GM23338 (cell line): Measurements from ENCODE around the gene ARL8B.

Source experiments
- CREB1 ChIP-seq: fragments of 250-450 bp; sonication (Bioruptor Pico); IDR thresholded peaks from 2 replicates; pipeline ENCODE4 v1.5.0; 2020; ENCODE audit warnings: low read depth, mild to moderate bottlenecking, moderate library complexity
- CTCF ChIP-seq, 2 experiments: fragments of 200-600 bp in 1 of 2; sonication (generic) in 1 of 2; conservative IDR thresholded peaks; 2 replicates each; pipeline versions ENCODE4 v1.5.1 to v1.6.1; 2016 to 2017; ENCODE audit warnings: antibody characterized with exemption in 2 of 2, low read depth in 2 of 2, mild to moderate bottlenecking in 2 of 2, moderate library complexity in 1 of 2
- EZH2 ChIP-seq: fragments of 200-600 bp; sonication (generic); IDR thresholded peaks from one replicate; pipeline ENCODE4 v1.8.0; 2017; ENCODE audit warnings: antibody characterized with exemption, mild to moderate bottlenecking, low read depth; ENCODE audit not compliant: unreplicated experiment
- EZH2phosphoT487 ChIP-seq: fragments of 200-600 bp; sonication (generic); IDR thresholded peaks from one replicate; pipeline ENCODE4 v1.8.1; 2018; ENCODE audit warnings: antibody characterized with exemption; ENCODE audit not compliant: unreplicated experiment
- POLR2AphosphoS5 ChIP-seq: IDR thresholded peaks from 2 replicates; pipeline ENCODE4 v1.6.1; 2016; ENCODE audit warnings: antibody characterized with exemption, low read depth
- STAT1 ChIP-seq: IDR thresholded peaks from one replicate; pipeline ENCODE4 v1.6.1; 2016; ENCODE audit warnings: antibody characterized with exemption; ENCODE audit not compliant: unreplicated experiment
- TF ChIP-seq, protein P1 (sequence below): IDR thresholded peaks from one replicate; pipeline ENCODE4 v1.6.1; 2018; ENCODE audit warnings: antibody characterized with exemption; ENCODE audit not compliant: unreplicated experiment

DNA sequence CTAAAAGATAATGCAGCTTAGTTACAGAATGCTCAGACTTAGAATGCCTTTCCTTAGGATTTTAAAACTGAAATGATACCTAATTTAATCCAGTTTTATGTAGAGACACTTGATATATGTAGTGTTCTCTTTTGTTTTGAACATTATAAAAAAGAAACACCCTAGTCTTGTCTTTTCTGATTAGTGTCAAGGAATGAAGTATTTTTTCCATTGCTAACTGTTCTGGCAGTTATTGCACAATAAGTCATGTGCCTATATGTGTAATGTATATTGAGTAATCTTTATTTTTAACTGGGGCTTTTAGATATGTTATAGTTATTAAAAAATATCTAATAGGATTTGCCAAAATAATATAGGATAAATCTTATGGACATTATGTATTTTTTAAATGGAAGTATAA lies 4.5 kb downstream of the ARL8B start:
- TF ChIP-seq CTCF (conservative IDR thresholded peaks at IDR 0.05; ENCODE audit: low read depth in 2 of 2) (no peak), CREB1 (CRISPR knock-in tag) (no peak), POLR2AphosphoS5 (no peak), EZH2 (no peak), EZH2phosphoT487 (no peak), STAT1 (no peak)
- TF ChIP-seq, protein P1, sequence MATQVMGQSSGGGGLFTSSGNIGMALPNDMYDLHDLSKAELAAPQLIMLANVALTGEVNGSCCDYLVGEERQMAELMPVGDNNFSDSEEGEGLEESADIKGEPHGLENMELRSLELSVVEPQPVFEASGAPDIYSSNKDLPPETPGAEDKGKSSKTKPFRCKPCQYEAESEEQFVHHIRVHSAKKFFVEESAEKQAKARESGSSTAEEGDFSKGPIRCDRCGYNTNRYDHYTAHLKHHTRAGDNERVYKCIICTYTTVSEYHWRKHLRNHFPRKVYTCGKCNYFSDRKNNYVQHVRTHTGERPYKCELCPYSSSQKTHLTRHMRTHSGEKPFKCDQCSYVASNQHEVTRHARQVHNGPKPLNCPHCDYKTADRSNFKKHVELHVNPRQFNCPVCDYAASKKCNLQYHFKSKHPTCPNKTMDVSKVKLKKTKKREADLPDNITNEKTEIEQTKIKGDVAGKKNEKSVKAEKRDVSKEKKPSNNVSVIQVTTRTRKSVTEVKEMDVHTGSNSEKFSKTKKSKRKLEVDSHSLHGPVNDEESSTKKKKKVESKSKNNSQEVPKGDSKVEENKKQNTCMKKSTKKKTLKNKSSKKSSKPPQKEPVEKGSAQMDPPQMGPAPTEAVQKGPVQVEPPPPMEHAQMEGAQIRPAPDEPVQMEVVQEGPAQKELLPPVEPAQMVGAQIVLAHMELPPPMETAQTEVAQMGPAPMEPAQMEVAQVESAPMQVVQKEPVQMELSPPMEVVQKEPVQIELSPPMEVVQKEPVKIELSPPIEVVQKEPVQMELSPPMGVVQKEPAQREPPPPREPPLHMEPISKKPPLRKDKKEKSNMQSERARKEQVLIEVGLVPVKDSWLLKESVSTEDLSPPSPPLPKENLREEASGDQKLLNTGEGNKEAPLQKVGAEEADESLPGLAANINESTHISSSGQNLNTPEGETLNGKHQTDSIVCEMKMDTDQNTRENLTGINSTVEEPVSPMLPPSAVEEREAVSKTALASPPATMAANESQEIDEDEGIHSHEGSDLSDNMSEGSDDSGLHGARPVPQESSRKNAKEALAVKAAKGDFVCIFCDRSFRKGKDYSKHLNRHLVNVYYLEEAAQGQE: no peak
